ENCODE measurements around the gene OR6K6.

OR6K6 gene

DNA sequence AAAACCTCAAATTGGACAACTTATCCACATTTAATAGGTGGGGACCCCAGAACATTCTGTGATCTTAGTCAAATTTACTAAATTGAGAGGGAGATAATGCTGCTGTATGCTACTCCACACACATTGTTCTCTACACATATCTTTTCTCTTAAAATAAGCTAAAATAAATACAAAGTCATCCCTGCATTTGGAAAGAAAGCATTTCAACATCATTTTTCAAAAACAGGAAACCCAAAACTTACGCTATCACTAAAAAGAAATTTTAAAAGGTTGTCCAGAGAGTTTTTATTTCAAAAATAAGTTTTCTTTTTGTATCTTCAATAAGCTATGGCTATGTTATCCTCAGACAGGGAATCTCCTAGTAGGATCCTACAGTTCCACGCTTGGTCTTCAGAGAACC is 46.0 kb downstream of the OR6K6 start:
- intact Hi-C loops (cut with DNase I) = no loop called here
- no peak for DNase-seq

DNA sequence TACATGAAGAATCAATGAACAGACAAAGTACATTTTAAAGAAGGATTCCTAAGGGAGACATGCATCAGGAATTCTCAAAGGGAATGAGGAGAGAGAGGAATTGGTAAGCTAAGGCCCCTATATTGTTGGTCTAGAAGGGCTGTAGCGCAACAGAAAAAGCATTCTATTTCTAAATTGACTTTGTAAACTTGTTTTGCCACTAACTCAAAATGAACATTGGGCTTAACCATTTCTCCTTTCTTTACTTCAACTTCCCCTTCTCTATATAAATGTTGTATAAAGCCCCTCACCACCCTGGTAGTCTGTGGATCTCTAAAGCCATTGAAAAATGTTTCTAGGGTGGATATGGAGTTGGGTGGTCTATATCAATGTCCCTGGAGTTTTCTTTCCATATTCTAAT is 46.9 kb downstream of the OR6K6 start:
- intact Hi-C loops (cut with DNase I) = no loop called here
- no peak for DNase-seq

GRCh38 chr1:158803678-158804077 is 49.2 kb downstream of the OR6K6 start:
- intact Hi-C loops (cut with DNase I) = no loop called here
- no peak for DNase-seq
